Measurements from ENCODE around the gene SINHCAF. TPM values are rescaled to one million over a fixed set of nuclear protein-coding genes. Genes with fewer than 3 reads are reported as not detected.

Gene SINHCAF
- total RNA-seq, 3 donors from 2014 or later: 46.8 to 79.2 (median 71.9) TPM

GRCh38 chr12:31317471-31318395 lies 8.2 kb downstream of the SINHCAF start:
- intact Hi-C loops (cut with DNase I, micrococcal nuclease): no loop called here
- H3K4me3 ChIP-seq: no peak overlapping the region
- H3K36me3 ChIP-seq (ENCODE audit: low read depth): no peaks in the 10 kb centered on the region
- H3K9me3 ChIP-seq: no peaks in the 10 kb centered on the region
- peak; percentile 81 for ATAC-seq
- peaks cover 6% of the 10 kb centered on the region for H3K4me1 ChIP-seq (ENCODE audit: low read depth)
- TF ChIP-seq CTCF (IDR thresholded peaks at IDR 0.05): no peak
- no peak for DNase-seq

GRCh38 chr12:31316891-31317290 lies 9.1 kb downstream of the SINHCAF start:
- peaks cover 6% of the 10 kb centered on the region for H3K4me1 ChIP-seq (ENCODE audit: low read depth)
- TF ChIP-seq CTCF (IDR thresholded peaks at IDR 0.05): no peak
- intact Hi-C loops (cut with DNase I, micrococcal nuclease): no loop called here
- ATAC-seq (no peak), DNase-seq (no peak)
- H3K36me3 ChIP-seq (ENCODE audit: low read depth): no peaks in the 10 kb centered on the region
- H3K9me3 ChIP-seq: no peaks in the 10 kb centered on the region
- no peak overlapping the region for H3K4me3 ChIP-seq

- no peak overlapping the region for H3K4me3 ChIP-seq
- DNase-seq (no peak), ATAC-seq (no peak)
- no peaks in the 10 kb centered on the region for H3K36me3 ChIP-seq (ENCODE audit: low read depth)
- peaks cover 6% of the 10 kb centered on the region for H3K4me1 ChIP-seq (ENCODE audit: low read depth)
- H3K9me3 ChIP-seq: no peaks in the 10 kb centered on the region
- TF ChIP-seq CTCF (IDR thresholded peaks at IDR 0.05): no peak
- intact Hi-C loops (cut with DNase I, micrococcal nuclease): no loop called here
Observed at GRCh38 chr12:31315784-31316465, 10.0 kb downstream of the SINHCAF start.

GRCh38 chr12:31315044-31315715 lies 10.8 kb downstream of the SINHCAF start:
- ATAC-seq: no peak
- Histone ChIP-seq H3K4me3 (no peak overlapping the region), H3K9me3 (no peaks in the 10 kb centered on the region), H3K36me3 (ENCODE audit: low read depth) (no peaks in the 10 kb centered on the region), H3K4me1 (ENCODE audit: low read depth) (peaks cover 6% of the 10 kb centered on the region)
- no peak for TF ChIP-seq CTCF (IDR thresholded peaks at IDR 0.05)
- intact Hi-C loops (cut with DNase I, micrococcal nuclease): no loop called here
- DNase-seq: no peak

GRCh38 chr12:31312431-31312830 lies 13.5 kb downstream of the SINHCAF start:
- Histone ChIP-seq H3K4me3 (no peak overlapping the region), H3K4me1 (ENCODE audit: low read depth) (no peaks in the 10 kb centered on the region), H3K9me3 (no peaks in the 10 kb centered on the region), H3K36me3 (ENCODE audit: low read depth) (no peaks in the 10 kb centered on the region)
- intact Hi-C loops (cut with DNase I, micrococcal nuclease): no loop called here
- no peak for ATAC-seq
- TF ChIP-seq CTCF (IDR thresholded peaks at IDR 0.05): no peak
- no peak for DNase-seq
